Ovary (tissue), 9 donors: ENCODE results near the gene RNF212. TPM values are rescaled to one million over a fixed set of nuclear protein-coding genes. Genes with fewer than 3 reads are reported as not detected.

Source experiments
- DNase-seq, 5 donors: peaks; one replicate each; pipeline ENCODE4 v3.0.0-alpha.2; 2019 to 2020
- H3K27ac ChIP-seq, 2 donors: fragments of 200-600 bp; one replicate each; pipeline versions ENCODE4 v1.5.1 to v1.8.0; 2019 to 2022
- H3K27me3 ChIP-seq: fragments of 200-600 bp; one replicate; pipeline ENCODE4 v1.8.0; 2022
- H3K36me3 ChIP-seq: fragments of 200-600 bp; sonication (generic); one replicate; pipeline ENCODE4 v1.5.1; 2019
- H3K4me1 ChIP-seq: one replicate; pipeline ENCODE4 v1.8.1; 2013; ENCODE audit warnings: mild to moderate bottlenecking, moderate library complexity; ENCODE audit not compliant: insufficient read depth
- H3K4me3 ChIP-seq: fragments of 200-600 bp; sonication (generic); one replicate; pipeline ENCODE4 v1.5.1; 2017
- H3K9me3 ChIP-seq, 2 donors: fragments of 200-600 bp in 1 of 2; sonication (generic) in 1 of 2; one replicate each; pipeline versions ENCODE4 v1.5.1 to v1.8.1; 2013 to 2019; ENCODE audit warnings: mild to moderate bottlenecking in 1 of 2, moderate library complexity in 1 of 2
- CTCF ChIP-seq, 3 donors: fragments of 450-650 bp in 2 of 3; fragments of 200-600 bp in 1 of 3; IDR thresholded peaks; one replicate each; pipeline versions ENCODE4 v1.5.1 to v1.8.0; 2016 to 2022; ENCODE audit warnings: antibody characterized with exemption in 3 of 3, mild to moderate bottlenecking in 1 of 3
- EP300 ChIP-seq: sonication (generic); formaldehyde crosslinking; IDR thresholded peaks from one replicate; pipeline ENCODE4 v1.6.1; 2017; ENCODE audit warnings: antibody characterized with exemption
- POLR2A ChIP-seq: fragments of 450-650 bp; IDR thresholded peaks from one replicate; pipeline ENCODE4 v1.6.1; 2017; ENCODE audit warnings: antibody characterized with exemption, mild to moderate bottlenecking, moderate library complexity
- WGBS, 3 donors: extraction: QIAGEN DNeasy Blood & Tissue Kit in 1 of 3; methylation state at CpG; one replicate each; pipeline versions ENCODE4 v1.1.5 to v1.1.7; 2013 to 2017; 5-methylcytosine and 5-hydroxymethylcytosine counted together
- intact Hi-C, 4 donors: fragments of 100-400 bp; cut with DNase I; formaldehyde crosslinking; loops; one replicate each; pipeline versions ENCODE4 v1.11.0 to v1.15.1; 2022 to 2023
- polyA plus RNA-seq, 2 donors: library from polyadenylated mRNA; stranded (reverse); fragments of 200-250 nt in 1 of 2; fragments of 350-450 nt in 1 of 2; fragmentation: Illumina TruSeq in 1 of 2; extraction: RNeasy Lipid Tissue Mini Kit (QIAGEN cat#74804) in 1 of 2; gene quantifications; one replicate each; pipeline ENCODE4 v1.2.3, GENCODE V29; 2013 to 2014
- total RNA-seq, 7 donors: library from RNA; depleted of rRNA in 2 of 7; stranded (reverse); fragments of >200 nt in 2 of 7; fragmentation: NEBNext Ultra II Directional in 3 of 7; extraction: Animal tissue kit (Norgen Biotek cat#: 25700) in 3 of 7; gene quantifications; one replicate each; pipeline versions ENCODE4 v1.1.0 to v1.2.4, GENCODE V29; 2016 to 2023
- donor health status: DM: no; HTN: no; CAD: no; lungs with moderate emphysema.
- donor health status: DM: no; HTN: no; CAD: no.
- donor health status: Bipolar disorder and iron deficiency.
- donor health status: DM: yes; HTN: yes; CAD: no.
- donor health status: DM: no; HTN: no; CAD: no.
- donor health status: DM: yes; HTN: yes; CAD: no.

RNF212 gene
- total and polyA plus RNA-seq, 9 donors = 6.2 to 31.0 (median 14.1) TPM

GRCh38 chr4:1080961-1081688 lies 32.2 kb downstream of the RNF212 start:
- TF ChIP-seq CTCF (IDR thresholded peaks at IDR 0.05) (no peak), EP300 (no peak), POLR2A (no peak)
- no peaks in the 10 kb centered on the region for H3K4me1 ChIP-seq
- H3K36me3 ChIP-seq = no peaks in the 10 kb centered on the region
- H3K27ac ChIP-seq = no peak overlapping the region
- intact Hi-C loops = no loop called here
- H3K27me3 ChIP-seq = no peaks in the 10 kb centered on the region
- no peak overlapping the region for H3K4me3 ChIP-seq
- DNase-seq = peak in 1 of 5 donors; percentile 17
- H3K9me3 ChIP-seq = no peaks in the 10 kb centered on the region
- WGBS, 3 donors = 69 to 73% (median 69%) methylated on average over 11 to 12 of the region's 12 CpGs

- no peak overlapping the region for H3K4me3 ChIP-seq
- H3K9me3 ChIP-seq = no peaks in the 10 kb centered on the region
- no peak overlapping the region for H3K27ac ChIP-seq
- peak in 1 of 5 donors; percentile 22 for DNase-seq
- TF ChIP-seq CTCF (IDR thresholded peaks at IDR 0.05) (no peak), POLR2A (no peak), EP300 (no peak)
- H3K4me1 ChIP-seq = no peaks in the 10 kb centered on the region
- H3K27me3 ChIP-seq = no peaks in the 10 kb centered on the region
- WGBS, 3 donors = 85 to 88% (median 86%) methylated on average over 9 of the region's 9 CpGs
- H3K36me3 ChIP-seq = no peaks in the 10 kb centered on the region
- intact Hi-C loops = no loop called here
Measured at GRCh38 chr4:1080432-1080831, 32.9 kb downstream of the RNF212 start.

- H3K4me3 ChIP-seq = no peak overlapping the region
- no peaks in the 10 kb centered on the region for H3K4me1 ChIP-seq
- no peak for TF ChIP-seq POLR2A
- no peak for TF ChIP-seq CTCF (IDR thresholded peaks at IDR 0.05)
- H3K36me3 ChIP-seq = no peaks in the 10 kb centered on the region
- H3K27me3 ChIP-seq = no peaks in the 10 kb centered on the region
- no peak overlapping the region for H3K27ac ChIP-seq
- WGBS, 3 donors = 84 to 87% (median 86%) methylated on average over 17 of the region's 17 CpGs
- intact Hi-C loops = no loop called here
- no peaks in the 10 kb centered on the region for H3K9me3 ChIP-seq
- DNase-seq = peak in 1 of 5 donors; percentile 10
Measured at GRCh38 chr4:1079711-1080265, 33.6 kb downstream of the RNF212 start.

- WGBS, 3 donors = 92 to 94% (median 93%) methylated on average over 5 of the region's 5 CpGs
- no peaks in the 10 kb centered on the region for H3K27me3 ChIP-seq
- no peak overlapping the region for H3K4me3 ChIP-seq
- intact Hi-C loops = no loop called here
- no peak overlapping the region for H3K27ac ChIP-seq
- DNase-seq = peak in 1 of 5 donors; percentile 7
- no peaks in the 10 kb centered on the region for H3K9me3 ChIP-seq
- H3K36me3 ChIP-seq = no peaks in the 10 kb centered on the region
- H3K4me1 ChIP-seq = no peaks in the 10 kb centered on the region
- TF ChIP-seq EP300 (no peak), POLR2A (no peak), CTCF (IDR thresholded peaks at IDR 0.05) (no peak)
Measured at GRCh38 chr4:1078490-1078889, 34.9 kb downstream of the RNF212 start.
